Measurements from ENCODE around the gene ITPRIP. TPM values are rescaled to one million over a fixed set of nuclear protein-coding genes. Genes with fewer than 3 reads are reported as not detected.

Gene ITPRIP
- total and polyA plus RNA-seq, 10 donors: 7.2 to 37.8 (median 28.2) TPM

DNA sequence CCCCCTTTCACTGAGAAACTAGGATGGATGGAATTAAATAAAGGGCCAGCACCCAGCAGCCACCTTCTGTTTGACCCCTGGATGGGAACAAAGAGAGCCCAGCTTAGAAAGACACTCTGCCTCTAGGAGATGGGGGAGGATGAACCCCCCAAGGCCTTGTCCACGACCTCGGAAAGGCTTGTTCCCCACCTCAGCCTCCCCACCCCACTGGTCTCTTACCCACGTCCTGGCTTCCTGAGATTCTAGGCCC is 9.7 kb downstream of the ITPRIP start:
- WGBS, 5 donors: 0 to 11% (median 8%) methylated on average over 2 to 3 of the region's 3 CpGs
- H3K27me3 ChIP-seq (replicated peaks in 1 of 7): no peaks in the 10 kb centered on the region
- peak overlapping the region in 4 of 8 donors; percentile 7 to 56 (median 14) for H3K4me3 ChIP-seq
- peaks cover 0 to 30% (median 0%) of the 10 kb centered on the region in 6 donors for H3K36me3 ChIP-seq
- no peak for DNase-seq
- TF ChIP-seq POLR2A (IDR thresholded peaks at IDR 0.05) (no peak), POLR2AphosphoS5 (IDR thresholded peaks at IDR 0.05) (no peak)
- TF ChIP-seq, protein P1, sequence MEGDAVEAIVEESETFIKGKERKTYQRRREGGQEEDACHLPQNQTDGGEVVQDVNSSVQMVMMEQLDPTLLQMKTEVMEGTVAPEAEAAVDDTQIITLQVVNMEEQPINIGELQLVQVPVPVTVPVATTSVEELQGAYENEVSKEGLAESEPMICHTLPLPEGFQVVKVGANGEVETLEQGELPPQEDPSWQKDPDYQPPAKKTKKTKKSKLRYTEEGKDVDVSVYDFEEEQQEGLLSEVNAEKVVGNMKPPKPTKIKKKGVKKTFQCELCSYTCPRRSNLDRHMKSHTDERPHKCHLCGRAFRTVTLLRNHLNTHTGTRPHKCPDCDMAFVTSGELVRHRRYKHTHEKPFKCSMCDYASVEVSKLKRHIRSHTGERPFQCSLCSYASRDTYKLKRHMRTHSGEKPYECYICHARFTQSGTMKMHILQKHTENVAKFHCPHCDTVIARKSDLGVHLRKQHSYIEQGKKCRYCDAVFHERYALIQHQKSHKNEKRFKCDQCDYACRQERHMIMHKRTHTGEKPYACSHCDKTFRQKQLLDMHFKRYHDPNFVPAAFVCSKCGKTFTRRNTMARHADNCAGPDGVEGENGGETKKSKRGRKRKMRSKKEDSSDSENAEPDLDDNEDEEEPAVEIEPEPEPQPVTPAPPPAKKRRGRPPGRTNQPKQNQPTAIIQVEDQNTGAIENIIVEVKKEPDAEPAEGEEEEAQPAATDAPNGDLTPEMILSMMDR (IDR thresholded peaks at IDR 0.05 in 8 of 11, conservative IDR thresholded peaks at IDR 0.05 in 3 of 11): no peak
- intact Hi-C loops (cut with DNase I; ENCODE audit: low total_unique reads): no loop called here
- peaks cover 92 to 100% (median 100%) of the 10 kb centered on the region in 6 donors for H3K4me1 ChIP-seq
- no peaks in the 10 kb centered on the region for H3K9me3 ChIP-seq
- peak overlapping the region; percentile 68 to 100 (median 86) for H3K27ac ChIP-seq

DNA sequence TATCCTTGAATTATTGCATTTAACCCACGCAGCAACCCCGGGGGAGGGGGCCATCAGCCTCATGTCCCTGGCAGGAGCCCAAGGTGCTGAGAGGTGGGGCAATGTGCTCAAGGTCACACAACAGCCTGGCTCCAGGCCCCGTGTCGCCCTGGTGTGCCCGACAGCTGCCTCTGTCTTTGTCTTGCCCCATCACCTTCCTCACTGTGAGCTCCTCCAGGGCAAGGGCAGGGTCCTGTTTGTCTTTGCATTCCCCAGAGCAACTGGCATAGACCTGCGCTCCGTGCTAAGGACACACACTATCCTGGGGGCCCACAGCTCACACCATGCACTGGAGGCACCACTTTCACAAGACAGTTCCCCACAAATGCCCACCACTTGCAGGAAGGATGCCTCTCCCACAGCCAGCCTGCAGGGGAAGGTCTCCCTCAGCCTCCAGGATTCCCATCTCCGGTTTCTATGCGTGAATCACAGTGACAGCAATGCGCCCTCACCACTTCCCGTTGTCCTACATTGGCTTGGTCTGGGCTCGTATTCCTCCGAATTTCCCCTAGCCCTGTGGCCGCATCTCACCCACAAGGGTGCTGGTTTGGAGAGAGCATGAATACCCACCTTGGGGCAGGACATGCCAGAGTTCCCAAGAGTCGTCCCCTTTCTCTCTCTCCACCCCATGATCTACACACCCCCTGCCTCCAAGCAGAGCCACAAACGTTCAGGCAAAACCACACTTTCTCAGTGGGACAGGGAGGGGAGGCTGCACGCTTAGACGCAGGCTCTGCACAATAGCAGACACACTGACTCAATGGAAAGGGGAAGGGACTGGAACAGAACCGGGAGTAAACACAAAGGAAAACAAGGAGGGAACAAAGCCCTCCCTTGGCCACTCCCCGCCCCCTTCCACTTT is 10.3 kb downstream of the ITPRIP start:
- Histone ChIP-seq H3K4me1 (peaks cover 97 to 100% (median 100%) of the 10 kb centered on the region in 6 donors), H3K4me3 (peak overlapping the region in 4 of 8 donors; percentile 7 to 56 (median 10)), H3K36me3 (peaks cover 0 to 24% (median 0%) of the 10 kb centered on the region in 6 donors), H3K27me3 (replicated peaks in 1 of 7) (no peaks in the 10 kb centered on the region), H3K27ac (peak overlapping the region; percentile 68 to 100 (median 86)), H3K9me3 (no peaks in the 10 kb centered on the region)
- TF ChIP-seq POLR2AphosphoS5 (IDR thresholded peaks at IDR 0.05) (peak; percentile 8 to 47 (median 30)), POLR2A (IDR thresholded peaks at IDR 0.05) (no peak)
- TF ChIP-seq, protein P1 (IDR thresholded peaks at IDR 0.05 in 8 of 11, conservative IDR thresholded peaks at IDR 0.05 in 3 of 11): peak in 1 of 11 experiments; percentile 12
- 22 to 33% (median 28%) methylated on average over 15 to 20 of the region's 20 CpGs for WGBS, 5 donors
- DNase-seq: peak; percentile 79
- intact Hi-C loops (cut with DNase I; ENCODE audit: low total_unique reads): no loop called here

DNA sequence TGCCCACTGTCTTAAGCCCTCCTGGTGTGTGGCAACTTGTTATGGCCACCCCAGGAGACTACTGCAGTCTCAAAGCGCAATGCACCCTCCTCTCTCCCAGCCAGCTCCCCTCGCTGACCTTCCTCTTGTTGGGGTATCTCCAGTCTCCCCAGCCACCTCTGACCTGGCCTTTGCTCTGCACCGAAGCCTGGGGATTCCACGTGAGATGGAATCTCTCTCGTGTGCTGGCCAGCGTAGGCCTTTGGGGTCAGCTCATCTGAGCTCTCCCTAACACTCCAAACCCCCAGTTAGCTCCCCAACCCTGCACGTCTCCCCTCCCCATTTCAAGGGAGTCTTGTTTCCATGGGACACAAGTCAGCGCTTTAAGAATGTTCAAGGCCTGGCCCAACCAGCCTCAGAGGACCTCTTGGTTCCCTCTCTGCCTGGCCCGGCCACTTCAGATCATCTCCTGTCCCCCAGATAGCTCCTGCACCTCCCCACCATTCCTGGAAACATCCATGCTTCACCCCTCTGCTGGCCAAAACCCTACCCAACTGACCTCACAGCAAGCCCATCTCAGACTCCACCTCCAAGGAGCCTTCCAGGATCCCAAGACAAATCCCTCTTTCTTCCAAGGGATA is 11.2 kb downstream of the ITPRIP start:
- WGBS, 5 donors: 89 to 96% (median 90%) methylated on average over 9 of the region's 9 CpGs
- TF ChIP-seq, protein P1 (IDR thresholded peaks at IDR 0.05 in 8 of 11, conservative IDR thresholded peaks at IDR 0.05 in 3 of 11): no peak
- TF ChIP-seq POLR2AphosphoS5 (IDR thresholded peaks at IDR 0.05) (no peak), POLR2A (IDR thresholded peaks at IDR 0.05) (no peak)
- H3K9me3 ChIP-seq: no peaks in the 10 kb centered on the region
- peaks cover 0 to 17% (median 0%) of the 10 kb centered on the region in 6 donors for H3K36me3 ChIP-seq
- H3K27me3 ChIP-seq (replicated peaks in 1 of 7): no peaks in the 10 kb centered on the region
- H3K4me1 ChIP-seq: peaks cover 97 to 100% (median 100%) of the 10 kb centered on the region in 6 donors
- intact Hi-C loops (cut with DNase I; ENCODE audit: low total_unique reads): no loop called here
- H3K27ac ChIP-seq: peak overlapping the region; percentile 68 to 100 (median 86)
- H3K4me3 ChIP-seq: peak overlapping the region in 1 of 8 donors; percentile 56
- peak; percentile 71 for DNase-seq

Data from spleen (tissue), 11 donors.